Right lobe of liver (tissue), 4 donors: ENCODE results near the gene LIPG.

Experiments used
- CTCF ChIP-seq, 4 donors: fragments of 200-600 bp in 3 of 4; fragments of 450-650 bp in 1 of 4; IDR thresholded peaks; one replicate each; pipeline versions ENCODE4 v1.5.1 to v1.8.0; 2016 to 2022; ENCODE audit warnings: antibody characterized with exemption in 4 of 4, mild to moderate bottlenecking in 2 of 4
- POLR2A ChIP-seq: fragments of 450-650 bp; IDR thresholded peaks from one replicate; pipeline ENCODE4 v1.6.1; 2017; ENCODE audit warnings: antibody characterized with exemption, mild to moderate bottlenecking
- donor health status: DM: no; HTN: no; CAD: no.
- donor health status: DM: no; HTN: no; CAD: no.
- donor health status: DM: no; HTN: yes; CAD: no.

DNA sequence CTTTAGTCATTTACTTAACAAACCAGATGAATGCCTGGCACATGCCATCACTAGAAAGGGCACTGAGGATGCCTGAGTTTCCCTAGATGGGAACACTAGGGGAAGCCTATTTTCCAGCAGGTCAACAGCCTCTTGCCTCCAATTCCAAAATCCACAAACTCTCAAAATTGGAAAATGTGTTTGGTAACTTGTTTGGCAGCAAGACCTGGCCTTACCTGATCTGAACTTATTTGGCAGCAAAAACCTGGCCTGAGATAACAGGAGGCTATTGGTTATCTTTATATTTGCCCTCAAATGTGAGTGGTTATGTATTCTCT, 2.6 kb downstream of the LIPG start:
- no peak for TF ChIP-seq CTCF (IDR thresholded peaks at IDR 0.05)
- TF ChIP-seq POLR2A: peak; percentile 8
